Type B pancreatic cell (in vitro differentiated cells): ENCODE data around the gene ZSWIM4. TPM values are rescaled to one million over a fixed set of nuclear protein-coding genes. Genes with fewer than 3 reads are reported as not detected.

Experiments
- DNase-seq: peaks from one replicate; pipeline ENCODE4 v3.0.0; 2021; ENCODE audit warnings: mixed read lengths; ENCODE audit not compliant: unreplicated experiment; ENCODE audit errors: extremely low spot score
- H3K27ac Mint-ChIP-seq: 2 replicates; pipeline ENCODE4 v1.8.0; 2021; ENCODE audit warnings: mild to moderate bottlenecking, mixed read lengths
- H3K27me3 Mint-ChIP-seq: 2 replicates; pipeline ENCODE4 v1.8.0; 2021; ENCODE audit warnings: mixed read lengths
- H3K36me3 Mint-ChIP-seq: 2 replicates; pipeline ENCODE4 v1.8.0; 2021; ENCODE audit warnings: mixed read lengths
- H3K4me1 Mint-ChIP-seq: one replicate; pipeline ENCODE4 v1.8.0; 2021; ENCODE audit warnings: mixed read lengths; ENCODE audit not compliant: unreplicated experiment
- H3K4me3 Mint-ChIP-seq: 2 replicates; pipeline ENCODE4 v1.8.0; 2021; ENCODE audit warnings: mild to moderate bottlenecking, mixed read lengths
- H3K9me3 Mint-ChIP-seq: 2 replicates; pipeline ENCODE4 v1.8.0; 2021; ENCODE audit warnings: mixed read lengths
- total RNA-seq: library from RNA; stranded (reverse); gene quantifications from 2 replicates; pipeline ENCODE4 v1.2.1, GENCODE V29; 2021; ENCODE audit warnings: low replicate concordance
- TF ChIP-seq, protein P1 (sequence below): fragments of 200-600 bp; sonication (generic); conservative IDR thresholded peaks from 2 replicates; pipeline ENCODE4 v1.5.0; 2021; ENCODE audit warnings: antibody characterized with exemption, mild to moderate bottlenecking

The ZSWIM4 gene
- total RNA-seq, 1 donor from 2014 or later = 15.0 TPM

DNA sequence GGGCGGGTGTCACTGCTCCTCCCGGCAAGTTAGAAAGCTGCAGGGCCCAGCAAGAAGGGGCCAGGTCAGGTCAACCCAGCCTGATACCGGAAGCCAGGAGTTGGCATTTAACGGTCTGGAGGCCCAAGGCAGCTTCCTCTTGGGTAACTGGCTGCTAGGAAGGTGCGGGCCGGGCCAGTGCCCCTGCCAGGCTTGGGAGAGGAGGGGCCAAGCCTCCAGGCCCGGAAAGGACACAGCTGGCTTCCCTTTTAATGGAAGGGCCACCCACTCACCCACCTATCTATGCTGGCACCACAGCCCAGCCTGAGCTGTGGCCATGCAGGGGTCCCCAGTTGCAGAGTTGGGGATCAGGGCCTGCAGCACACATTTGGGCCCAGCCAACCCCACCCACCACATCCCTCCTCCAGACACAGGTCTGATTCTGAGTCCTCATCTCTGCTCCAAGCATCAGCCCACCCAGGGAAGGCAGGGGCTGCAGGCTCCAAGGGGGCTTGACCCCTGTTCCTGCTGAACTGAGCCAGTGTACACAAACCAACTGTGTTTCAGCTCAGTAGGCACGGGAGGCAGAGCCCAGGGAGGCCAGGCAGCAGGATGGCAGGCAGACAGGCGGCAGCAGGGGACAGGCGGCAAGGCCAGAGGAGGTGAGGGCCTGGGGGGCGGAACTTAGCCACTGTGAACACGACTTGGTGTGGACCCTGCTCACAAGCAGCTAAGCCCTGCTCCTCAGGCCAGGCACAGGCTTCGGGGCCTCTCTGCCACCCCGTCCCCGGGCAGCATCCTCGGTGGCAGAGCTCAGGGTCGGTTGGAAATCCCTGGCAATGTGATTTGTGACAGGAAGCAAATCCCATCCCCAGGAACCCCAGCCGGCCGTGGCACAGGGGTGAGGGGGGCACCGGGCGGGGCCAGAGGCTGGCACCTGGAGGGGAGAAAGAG lies 40.8 kb downstream of the ZSWIM4 start:
- H3K27me3 Mint-ChIP-seq = no peaks in the 10 kb centered on the region

DNA sequence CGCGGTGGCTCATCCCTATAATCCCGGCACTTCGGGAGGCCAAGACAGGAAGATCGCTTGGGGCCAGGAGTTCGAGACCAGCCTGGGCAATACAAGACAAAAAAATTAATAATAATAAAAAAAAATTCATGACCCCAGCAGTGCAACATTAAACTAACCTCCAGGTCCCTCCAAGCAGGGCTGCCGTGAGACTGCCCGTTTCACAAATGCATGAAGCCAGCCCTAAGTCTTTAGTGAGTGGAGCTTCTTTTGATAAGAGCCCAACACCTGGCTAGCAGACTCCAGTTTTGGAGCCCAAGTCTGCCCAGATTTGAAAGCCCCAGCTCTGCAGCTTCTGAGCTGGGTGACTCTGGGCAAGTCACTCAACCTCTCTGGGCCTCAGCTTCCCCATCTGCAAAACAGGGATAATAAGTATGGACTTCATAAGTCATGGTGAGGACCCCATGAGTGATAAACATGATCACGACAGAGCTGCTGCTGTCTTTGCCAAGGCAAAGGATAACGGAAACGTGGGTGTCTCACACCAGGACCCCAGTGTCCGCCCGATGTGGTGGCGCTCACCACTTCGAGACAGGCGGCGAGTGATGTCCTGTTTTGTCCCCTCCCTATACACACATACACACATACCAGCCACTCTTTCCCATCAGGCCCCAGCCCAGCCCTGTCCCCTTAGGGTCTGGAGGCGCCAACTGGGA lies 43.3 kb downstream of the ZSWIM4 start:
- peaks cover 12% of the 10 kb centered on the region for H3K4me1 Mint-ChIP-seq
- no peak overlapping the region for H3K4me3 Mint-ChIP-seq

More for the DNA sequence above, 40.8 kb downstream of the ZSWIM4 start:
- no peaks in the 10 kb centered on the region for H3K9me3 Mint-ChIP-seq
- no peak overlapping the region for H3K4me3 Mint-ChIP-seq
- DNase-seq = no peak
- TF ChIP-seq, protein P1, sequence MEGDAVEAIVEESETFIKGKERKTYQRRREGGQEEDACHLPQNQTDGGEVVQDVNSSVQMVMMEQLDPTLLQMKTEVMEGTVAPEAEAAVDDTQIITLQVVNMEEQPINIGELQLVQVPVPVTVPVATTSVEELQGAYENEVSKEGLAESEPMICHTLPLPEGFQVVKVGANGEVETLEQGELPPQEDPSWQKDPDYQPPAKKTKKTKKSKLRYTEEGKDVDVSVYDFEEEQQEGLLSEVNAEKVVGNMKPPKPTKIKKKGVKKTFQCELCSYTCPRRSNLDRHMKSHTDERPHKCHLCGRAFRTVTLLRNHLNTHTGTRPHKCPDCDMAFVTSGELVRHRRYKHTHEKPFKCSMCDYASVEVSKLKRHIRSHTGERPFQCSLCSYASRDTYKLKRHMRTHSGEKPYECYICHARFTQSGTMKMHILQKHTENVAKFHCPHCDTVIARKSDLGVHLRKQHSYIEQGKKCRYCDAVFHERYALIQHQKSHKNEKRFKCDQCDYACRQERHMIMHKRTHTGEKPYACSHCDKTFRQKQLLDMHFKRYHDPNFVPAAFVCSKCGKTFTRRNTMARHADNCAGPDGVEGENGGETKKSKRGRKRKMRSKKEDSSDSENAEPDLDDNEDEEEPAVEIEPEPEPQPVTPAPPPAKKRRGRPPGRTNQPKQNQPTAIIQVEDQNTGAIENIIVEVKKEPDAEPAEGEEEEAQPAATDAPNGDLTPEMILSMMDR = no peak
- peak overlapping the region; percentile 72 for H3K27ac Mint-ChIP-seq
- H3K36me3 Mint-ChIP-seq = no peaks in the 10 kb centered on the region
- H3K4me1 Mint-ChIP-seq = peaks cover 12% of the 10 kb centered on the region

DNA sequence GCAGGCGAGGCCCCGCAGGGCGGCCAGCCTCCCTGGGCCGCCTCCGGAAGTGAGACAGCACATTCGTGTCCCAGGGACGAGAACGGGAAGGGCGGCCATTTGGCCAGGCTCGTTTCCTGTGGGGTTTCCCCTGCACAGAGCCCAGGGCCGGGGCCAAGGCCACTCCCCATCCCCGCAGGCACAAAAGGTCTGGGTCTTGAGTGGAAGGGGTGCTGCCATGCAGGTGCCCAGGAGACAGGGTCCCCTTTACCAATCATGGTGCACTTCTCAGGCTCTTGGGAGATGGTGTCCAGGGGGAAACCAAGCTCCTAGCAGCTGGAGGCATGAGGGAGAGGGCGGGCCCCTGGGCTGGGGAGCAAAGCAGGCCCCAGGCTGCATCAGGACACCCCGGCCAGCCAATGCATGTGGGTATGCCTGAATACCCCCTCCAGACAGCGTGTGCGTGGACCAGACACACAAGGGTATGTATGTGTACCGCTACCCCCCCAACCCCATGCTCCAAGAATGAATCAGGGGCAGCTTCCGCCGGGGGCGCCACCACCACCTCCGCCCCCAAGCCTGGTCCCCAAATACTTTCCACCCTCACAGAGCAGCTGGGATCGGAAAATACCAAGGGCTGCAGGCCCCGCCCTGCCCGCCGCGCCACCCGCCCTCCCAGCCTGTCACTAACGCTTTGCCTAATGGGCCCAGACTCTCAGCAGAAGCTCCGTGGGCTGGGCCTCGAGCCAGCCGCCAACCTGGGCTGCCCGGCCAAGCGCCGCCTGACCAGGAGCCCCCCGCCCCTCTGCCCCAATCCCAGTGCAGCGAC lies 44.1 kb downstream of the ZSWIM4 start:
- Mint-ChIP-seq H3K9me3 (no peaks in the 10 kb centered on the region), H3K27me3 (no peaks in the 10 kb centered on the region), H3K27ac (peak overlapping the region; percentile 81), H3K4me1 (peaks cover 6% of the 10 kb centered on the region), H3K4me3 (no peak overlapping the region), H3K36me3 (no peaks in the 10 kb centered on the region)
- DNase-seq = no peak
- TF ChIP-seq, protein P1 = no peak

More for the DNA sequence above, 43.3 kb downstream of the ZSWIM4 start:
- peak overlapping the region; percentile 81 for H3K27ac Mint-ChIP-seq
- TF ChIP-seq, protein P1 = no peak
- no peaks in the 10 kb centered on the region for H3K27me3 Mint-ChIP-seq
- no peak for DNase-seq
- H3K9me3 Mint-ChIP-seq = no peaks in the 10 kb centered on the region
- no peaks in the 10 kb centered on the region for H3K36me3 Mint-ChIP-seq

DNA sequence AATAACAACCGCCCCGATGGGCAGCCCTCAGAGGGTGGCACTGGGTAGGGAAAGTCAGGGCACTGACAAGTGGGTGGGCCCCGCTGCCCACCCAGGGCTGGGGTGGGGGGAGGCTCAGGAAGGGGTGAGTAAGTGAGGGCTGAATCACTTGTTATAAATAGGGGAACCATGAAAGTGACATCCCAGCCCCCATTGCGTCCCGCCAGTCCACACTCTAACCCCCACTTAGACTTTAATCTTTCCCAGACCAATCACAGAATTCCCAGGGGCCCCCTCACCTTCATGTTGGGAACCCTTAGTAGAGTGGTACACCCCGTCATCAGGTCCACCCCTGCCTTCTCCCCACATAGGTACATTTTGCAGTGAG lies 44.7 kb downstream of the ZSWIM4 start:
- Mint-ChIP-seq H3K4me3 (peak overlapping the region; percentile 45), H3K36me3 (no peaks in the 10 kb centered on the region), H3K4me1 (peaks cover 12% of the 10 kb centered on the region), H3K27me3 (no peaks in the 10 kb centered on the region), H3K9me3 (no peaks in the 10 kb centered on the region), H3K27ac (peak overlapping the region; percentile 89)
- DNase-seq = no peak
- TF ChIP-seq, protein P1 = no peak

DNA sequence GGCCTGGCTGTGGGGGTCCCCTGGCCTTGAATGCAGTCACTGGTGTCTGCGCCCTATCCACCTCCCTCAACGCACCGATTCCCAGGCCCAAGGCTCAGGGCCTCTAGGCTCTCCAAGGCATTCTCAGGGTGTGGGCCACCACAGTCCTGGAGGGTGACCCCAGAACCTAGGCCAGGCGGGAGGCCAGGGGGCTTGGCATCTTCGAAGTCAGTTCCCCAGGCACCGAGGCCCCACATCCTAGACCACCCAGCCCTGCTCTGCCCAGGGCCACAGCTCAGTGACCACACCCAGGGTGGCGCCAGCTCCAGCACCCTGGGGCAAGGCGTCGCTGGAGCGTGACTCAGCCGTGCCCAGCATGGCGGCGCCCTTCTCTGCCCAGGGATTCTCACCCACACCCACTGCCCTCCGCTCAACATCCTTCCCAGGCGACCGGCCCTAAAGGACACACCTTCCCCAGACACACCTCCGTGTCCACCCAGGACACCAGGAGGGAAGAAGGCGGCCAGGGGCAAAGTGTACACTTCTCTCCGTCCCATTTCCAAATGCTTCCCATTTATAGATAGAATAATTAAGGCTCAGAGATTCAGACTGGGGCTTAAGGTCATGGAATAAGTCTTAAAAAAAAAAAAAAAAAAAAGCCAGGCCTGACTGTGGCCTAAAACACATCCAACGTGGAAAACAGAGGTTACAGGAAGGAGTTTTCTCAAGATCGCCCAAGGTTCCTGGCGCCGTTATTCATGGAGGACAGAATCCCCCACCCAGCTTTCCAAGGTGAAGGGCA lies 45.3 kb downstream of the ZSWIM4 start:
- no peak for DNase-seq
- H3K4me3 Mint-ChIP-seq = peak overlapping the region; percentile 89

More for the DNA sequence above, 45.3 kb downstream of the ZSWIM4 start:
- Mint-ChIP-seq H3K4me1 (peaks cover 16% of the 10 kb centered on the region), H3K9me3 (no peaks in the 10 kb centered on the region), H3K27me3 (no peaks in the 10 kb centered on the region), H3K27ac (peak overlapping the region; percentile 89), H3K36me3 (no peaks in the 10 kb centered on the region)
- TF ChIP-seq, protein P1 = no peak
